ENCODE data around the gene SHLD1.
A peak's percentile ranks its signal among the peaks of the same experiment; 100 is the strongest.
"Not testable (repeated sequence)": the region's sequence is repeated elsewhere in the genome, so short reads cannot be mapped to it uniquely, and the experiment has no call there.

Gene SHLD1

DNA sequence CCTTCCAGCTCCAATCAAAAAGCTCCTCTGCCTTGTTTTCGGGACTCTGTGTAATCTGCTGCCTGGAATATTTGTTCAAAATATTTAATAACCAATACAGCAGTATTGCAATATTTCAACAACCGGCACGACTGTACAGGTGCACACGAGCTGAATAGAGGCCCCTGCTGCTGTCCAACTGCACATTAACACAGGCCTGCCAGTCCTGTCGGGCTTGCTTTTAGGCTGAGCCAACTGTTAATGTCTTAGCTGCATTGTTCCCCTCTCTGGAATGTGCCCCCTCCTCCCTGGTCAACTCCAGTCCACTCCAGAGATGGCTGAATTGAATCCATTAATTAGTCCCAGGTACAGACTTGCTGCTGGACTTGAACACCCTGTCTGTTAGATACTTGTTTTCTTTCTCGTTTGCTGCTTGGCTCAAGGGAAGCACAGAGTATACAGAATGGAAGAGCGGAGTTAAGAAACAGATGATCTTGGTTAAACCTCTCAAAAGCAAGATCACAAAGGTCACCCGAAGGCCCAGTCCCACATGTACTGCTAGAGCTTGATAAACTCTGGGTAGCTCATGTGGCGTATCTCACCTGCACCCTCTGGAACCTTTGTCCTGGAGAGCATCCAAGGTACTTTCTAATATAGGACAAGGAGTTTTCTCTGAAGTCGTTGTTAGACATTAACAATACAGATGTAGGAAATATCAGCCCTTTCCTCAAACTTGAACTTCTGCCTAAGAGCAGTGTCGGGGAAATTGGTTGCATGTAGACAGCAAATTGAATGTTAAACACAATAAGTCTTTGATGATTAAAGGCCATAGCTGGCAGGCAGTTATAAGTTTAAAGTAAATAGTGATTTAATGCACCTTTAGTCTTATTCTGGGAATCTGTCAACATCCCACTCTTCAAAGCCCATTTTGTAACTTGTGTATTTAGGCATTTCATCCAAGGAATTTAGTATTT lies 31.9 kb downstream of the SHLD1 start:
- no peak for DNase-seq

DNA sequence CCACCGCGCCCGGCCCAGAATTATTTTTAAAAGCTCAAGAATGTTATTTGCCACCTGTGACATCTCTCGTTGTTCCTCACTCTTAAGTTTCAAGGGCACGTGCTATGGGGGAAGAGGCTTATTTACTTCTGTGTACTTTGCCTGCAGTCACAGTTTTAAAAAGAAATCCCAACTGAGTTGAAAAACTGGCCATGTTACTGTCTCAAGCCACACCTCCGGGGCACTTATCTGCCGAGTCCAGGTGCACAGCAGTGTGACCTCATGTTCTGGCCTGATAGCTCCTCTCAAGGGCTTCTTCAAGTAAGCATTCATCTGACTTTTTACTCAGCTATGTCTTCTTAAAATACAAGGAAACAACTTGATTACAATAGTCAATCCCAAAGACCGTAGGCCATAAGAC lies 34.5 kb downstream of the SHLD1 start:
- no peak for DNase-seq

- no peak for DNase-seq
These were observed 34.9 kb downstream of the SHLD1 start for GRCh38 chr20:5785146-5785545.

- DNase-seq, result no peak
These were observed 37.0 kb downstream of the SHLD1 start for GRCh38 chr20:5786930-5787795.

- no peak for DNase-seq
These were observed 37.6 kb downstream of the SHLD1 start for GRCh38 chr20:5787796-5788165.

- DNase-seq, result peak; percentile 23 to 88 (median 74)
These were observed 38.2 kb downstream of the SHLD1 start for GRCh38 chr20:5788385-5788895.

DNA sequence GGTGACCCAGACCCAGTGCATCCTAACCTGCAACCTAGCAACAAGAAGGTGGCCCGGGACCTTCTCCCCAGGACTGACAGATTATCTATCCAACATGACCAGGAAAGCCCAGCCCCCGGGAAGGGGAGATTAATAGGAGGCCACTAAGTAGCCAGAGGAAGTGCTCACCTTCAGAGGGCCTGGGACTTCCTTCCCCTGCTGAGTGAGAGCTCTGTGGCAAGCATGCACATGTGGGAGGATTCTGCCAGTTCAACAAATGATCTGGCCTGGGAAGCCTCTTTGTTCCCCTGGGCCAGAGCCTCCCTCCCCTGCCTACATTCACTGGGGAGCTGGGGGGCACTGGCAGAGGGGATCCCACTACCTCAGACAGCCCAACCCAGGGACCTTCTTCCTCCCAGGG lies 39.6 kb downstream of the SHLD1 start:
- no peak for DNase-seq

DNA sequence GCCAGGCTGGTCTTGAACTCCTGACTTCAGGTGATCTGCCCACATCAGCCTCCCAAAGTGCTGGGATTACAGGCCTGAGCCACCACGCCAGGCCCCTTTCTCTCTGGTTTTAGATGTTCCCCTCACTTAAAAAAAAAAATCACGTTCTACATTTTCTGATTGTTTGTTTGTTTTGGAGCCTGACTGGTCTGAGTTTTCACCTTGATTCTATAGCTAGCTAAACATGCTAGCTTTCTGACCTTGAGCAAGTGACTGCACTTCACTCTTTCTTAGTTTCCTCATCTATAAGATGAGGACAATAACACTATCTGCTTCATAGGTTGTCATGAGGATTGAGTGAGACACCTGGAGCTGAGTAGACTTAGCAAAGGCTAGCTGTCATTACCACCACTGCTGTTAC lies 43.7 kb downstream of the SHLD1 start:
- no peak for DNase-seq

- DNase-seq, result no peak
These were observed 46.3 kb downstream of the SHLD1 start for GRCh38 chr20:5796331-5797040.

DNA sequence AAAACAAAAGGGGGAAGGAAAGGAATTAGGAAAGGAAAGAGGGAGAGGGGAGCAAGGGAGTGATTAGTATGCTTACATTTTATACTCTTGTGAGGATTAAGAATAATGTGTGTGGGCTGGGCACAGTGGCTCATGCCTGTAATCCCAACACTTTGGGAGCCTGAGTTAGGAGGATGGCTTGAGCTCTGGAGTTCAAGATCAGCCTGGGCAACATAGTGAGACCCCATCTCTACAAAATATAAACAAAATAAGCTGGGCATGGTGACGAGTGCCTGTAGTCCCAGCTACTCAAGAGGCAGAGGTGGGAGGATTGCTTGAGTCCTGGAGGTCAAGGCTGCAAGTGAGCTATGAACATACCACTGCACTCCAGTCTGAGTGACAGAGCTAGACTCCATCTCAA lies 47.0 kb downstream of the SHLD1 start:
- DNase-seq, result no peak

DNA sequence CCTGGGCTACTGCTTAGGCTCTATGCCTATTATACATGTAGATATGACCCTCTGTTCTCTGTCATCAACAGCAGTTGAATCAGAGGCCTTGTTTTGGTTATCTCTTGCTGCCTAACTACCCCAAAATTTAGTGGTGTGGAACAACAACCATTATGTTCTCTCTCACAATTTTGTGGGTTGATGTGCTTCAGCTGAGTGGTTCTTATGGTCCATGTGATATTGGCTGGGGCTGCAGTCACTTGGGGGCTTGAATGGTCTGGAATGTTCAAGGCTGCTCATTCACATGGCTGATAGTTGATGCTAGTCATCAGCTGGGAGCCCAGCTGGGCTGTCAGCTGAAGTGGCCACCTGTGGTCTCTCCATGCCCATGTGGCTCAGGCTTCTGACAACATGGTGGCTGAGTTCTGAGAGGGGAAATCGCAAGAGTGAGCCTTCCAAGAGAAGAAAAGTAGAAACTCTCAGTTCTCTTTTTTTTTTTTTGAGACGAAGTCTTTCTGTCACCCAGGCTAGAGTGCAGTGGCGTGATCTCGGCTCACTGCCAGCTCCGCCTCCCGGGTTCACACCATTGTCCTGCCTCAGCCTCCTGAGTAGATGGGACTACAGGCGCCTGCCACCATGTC lies 47.8 kb downstream of the SHLD1 start:
- DNase-seq, result no peak

- not testable (repeated sequence) for DNase-seq
These were observed 53.6 kb downstream of the SHLD1 start for GRCh38 chr20:5803754-5804303.

DNA sequence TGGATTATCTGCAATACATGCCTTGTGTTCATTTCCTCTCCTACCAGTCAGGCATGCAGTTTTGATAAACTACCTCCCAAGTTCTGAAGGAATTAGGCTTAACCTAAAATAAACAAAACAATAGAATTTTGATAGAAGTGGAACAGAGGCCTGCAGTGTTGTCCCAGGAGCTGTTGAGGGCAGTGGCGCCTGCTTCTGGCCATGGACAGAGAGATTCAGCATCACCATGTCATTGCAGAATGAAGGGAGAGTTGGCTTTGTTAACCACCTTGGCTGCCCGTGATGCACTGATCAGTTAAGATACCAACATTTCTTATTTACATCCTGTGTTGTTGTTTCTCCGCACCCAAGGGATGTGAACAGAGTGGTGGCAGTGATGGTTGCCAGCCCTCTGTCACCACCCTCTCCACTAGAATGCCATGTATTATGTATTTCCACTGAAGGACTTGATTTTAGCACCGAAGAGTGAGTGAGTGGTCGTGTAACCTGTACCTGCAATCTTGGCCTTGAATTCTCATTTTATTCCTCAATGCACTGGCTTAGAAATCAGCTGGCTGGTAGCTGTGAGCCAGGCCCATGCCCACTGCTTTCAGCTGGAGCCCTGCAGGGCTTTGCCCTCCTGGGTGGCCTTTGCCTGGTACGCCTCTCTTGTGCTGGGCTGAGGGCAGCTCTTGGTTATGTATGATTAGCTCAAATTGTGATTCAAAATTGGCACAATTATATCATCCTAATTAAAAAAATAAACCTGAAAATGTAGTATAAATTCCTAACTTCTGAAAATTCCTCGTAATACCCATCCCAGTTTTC lies 56.5 kb downstream of the SHLD1 start:
- no peak for DNase-seq

DNA sequence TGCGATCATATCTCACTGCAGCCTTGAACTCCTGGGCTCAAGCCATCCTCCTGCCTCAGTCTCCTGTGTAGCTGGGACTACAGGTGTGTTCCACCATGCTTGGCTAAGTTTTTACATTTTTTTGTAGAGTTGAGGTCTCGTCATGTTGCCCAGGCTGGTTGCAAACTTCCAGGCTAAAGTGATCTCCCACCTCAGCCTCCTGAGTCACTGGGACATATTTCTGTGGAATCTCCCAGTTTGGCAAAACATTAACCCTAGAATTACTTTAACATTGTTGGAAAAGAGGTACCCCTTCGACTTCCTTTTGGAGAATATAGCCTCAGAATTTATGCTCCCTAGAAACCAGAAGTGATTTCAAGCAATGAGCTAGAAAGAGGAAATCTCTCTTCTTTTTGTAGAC lies 57.2 kb downstream of the SHLD1 start:
- no peak for DNase-seq

GRCh38 chr20:5808901-5809300 lies 58.7 kb downstream of the SHLD1 start:
- DNase-seq, result no peak

DNA sequence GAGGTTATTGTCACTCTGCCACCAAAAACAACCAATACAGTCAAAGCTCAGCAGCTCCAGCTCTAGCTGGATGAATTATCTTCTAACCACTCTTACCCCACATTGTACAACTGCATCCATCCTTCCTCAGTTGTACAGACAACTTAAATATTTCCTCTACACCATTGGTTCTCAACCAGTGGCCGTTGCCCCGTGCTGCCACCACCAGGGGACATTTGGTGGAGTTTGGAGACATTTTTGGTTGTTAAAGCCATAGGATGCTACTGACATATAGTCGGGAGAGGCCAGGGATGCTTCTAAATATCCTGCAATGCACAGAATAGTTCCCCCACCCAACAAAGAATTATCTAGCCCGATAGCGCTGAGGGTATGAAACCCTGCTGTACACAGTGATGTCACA lies 59.3 kb downstream of the SHLD1 start:
- DNase-seq, result no peak

DNA sequence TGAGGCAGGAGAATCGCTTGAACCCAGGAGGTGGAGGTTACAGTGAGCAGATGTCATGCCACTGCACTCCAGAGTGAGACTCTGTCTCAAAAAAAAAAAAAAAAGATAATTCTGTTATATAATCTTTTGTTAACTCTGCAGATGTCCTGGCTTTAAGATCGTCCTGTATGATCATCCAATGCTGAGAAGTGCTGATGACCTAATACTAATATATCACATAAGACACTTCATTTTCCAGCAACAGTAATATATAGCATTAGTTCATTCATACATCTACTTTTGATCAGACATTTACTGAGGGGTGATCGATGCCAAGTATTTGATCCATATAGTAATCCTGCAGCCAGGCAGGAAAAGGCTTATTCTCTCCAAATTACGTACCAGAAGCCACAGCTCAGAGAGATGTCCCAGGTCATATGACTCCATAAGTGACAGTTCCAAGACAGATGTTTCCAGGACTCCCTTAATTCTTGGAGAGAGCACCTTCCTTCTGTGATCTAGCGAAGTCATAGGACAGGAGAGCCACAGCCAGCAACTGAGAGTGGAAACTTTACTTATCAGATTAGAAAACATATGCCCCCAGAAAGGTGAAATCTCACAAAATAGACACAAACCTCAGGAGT lies 60.7 kb downstream of the SHLD1 start:
- DNase-seq, result no peak

DNA sequence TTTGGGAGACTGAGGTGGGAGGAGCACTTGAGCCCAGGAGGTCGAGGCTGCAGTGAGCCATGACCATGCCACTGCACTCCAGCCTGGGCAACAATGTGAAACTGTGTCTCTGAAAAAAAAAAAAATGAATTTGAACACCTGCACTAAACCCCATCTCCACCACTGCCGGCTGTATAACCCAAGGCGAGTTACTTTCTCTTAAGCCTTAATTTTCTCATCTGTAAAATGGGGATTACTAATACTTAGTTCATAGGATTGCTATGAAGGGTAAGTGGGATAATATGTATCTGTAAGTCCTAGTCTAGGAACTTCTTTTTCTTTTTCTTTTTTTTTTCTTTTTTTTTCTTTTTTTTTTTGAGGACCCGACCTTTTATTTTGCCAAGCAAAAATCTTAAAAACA lies 61.5 kb downstream of the SHLD1 start:
- DNase-seq, result no peak

DNA sequence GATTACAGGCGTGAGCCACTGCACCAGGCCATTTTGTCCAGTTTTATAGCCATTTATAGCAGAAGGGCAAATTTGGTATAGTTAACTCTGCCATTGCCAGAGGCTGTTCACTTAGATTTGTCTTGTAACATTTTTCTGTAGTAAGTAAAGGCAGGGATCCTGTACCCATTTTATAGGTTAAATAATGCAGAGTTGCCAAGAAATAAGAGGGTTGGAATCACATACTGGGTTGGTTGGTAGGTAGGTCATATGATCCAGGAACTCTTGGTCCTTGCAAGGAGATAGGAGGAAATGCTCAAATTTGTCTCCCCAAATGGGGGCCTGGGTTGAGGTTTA lies 68.1 kb downstream of the SHLD1 start:
- no peak for DNase-seq

DNA sequence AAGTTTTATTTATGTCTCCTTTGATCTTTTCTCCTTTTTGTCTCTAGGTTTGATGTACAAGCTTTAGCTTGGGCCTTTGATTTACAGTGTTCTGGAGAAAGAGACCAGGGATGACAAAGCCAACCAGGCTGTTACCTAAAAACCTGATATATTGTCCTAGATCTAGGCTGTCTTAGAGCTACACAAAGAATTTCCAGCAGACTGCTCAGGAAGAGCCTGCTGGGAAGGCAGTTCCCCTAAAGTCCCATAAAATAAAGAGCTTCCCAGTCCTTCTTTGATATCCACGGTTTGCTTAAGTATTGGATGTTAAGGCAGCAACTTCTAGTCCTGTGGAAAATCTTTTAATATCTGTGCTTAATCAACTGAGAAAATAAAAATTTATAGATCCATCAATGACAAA lies 70.5 kb downstream of the SHLD1 start:
- no peak for DNase-seq

- no peak for DNase-seq
These were observed 71.5 kb downstream of the SHLD1 start for GRCh38 chr20:5821627-5822215.

Data from stimulated activated naive CD4-positive, alpha-beta T cell (primary cell).